Measurements from ENCODE around the gene NPC1.

- TF ChIP-seq CTCF (IDR thresholded peaks at IDR 0.05; ENCODE audit: low read length): no peak
- no peak for TF ChIP-seq EZH2 (IDR thresholded peaks at IDR 0.05; ENCODE audit: borderline replicate concordance, low read length)
These were observed 14.3 kb downstream of the NPC1 start for GRCh38 chr18:23572012-23572411.
